ENCODE data around the gene LGR6. TPM values are rescaled to one million over a fixed set of nuclear protein-coding genes. Genes with fewer than 3 reads are reported as not detected.

LGR6 gene
- polyA plus RNA-seq, 1 experiment = not detected

GRCh38 chr1:202210969-202211368 lies 17.4 kb downstream of the LGR6 start:
- Histone ChIP-seq H3K36me3 (ENCODE audit: control insufficient read depth, insufficient read depth, low read length) (no peaks in the 10 kb centered on the region), H3K27me3 (ENCODE audit: control insufficient read depth, insufficient read depth, low read length) (peaks cover 53% of the 10 kb centered on the region), H3K4me3 (ENCODE audit: low read depth, low read length) (no peak overlapping the region)
- CTCF ChIA-PET = interaction anchor here (0.6 to 1.4 kb wide), 2 partner anchors 22 to 54 kb away, joined by 3 read pairs; no protein-coding TSS in a partner anchor
- no peak for DNase-seq (ENCODE audit: low read depth)
- POLR2A ChIA-PET = no interaction called here
- no peak for TF ChIP-seq CTCF (IDR thresholded peaks at IDR 0.05; ENCODE audit: insufficient read depth, low read depth, low read length)

- Histone ChIP-seq H3K4me3 (ENCODE audit: low read depth, low read length) (no peak overlapping the region), H3K27me3 (ENCODE audit: control insufficient read depth, insufficient read depth, low read length) (peaks cover 69% of the 10 kb centered on the region), H3K36me3 (ENCODE audit: control insufficient read depth, insufficient read depth, low read length) (no peaks in the 10 kb centered on the region)
- ChIA-PET CTCF (interaction anchor here (1.3 to 5.1 kb wide), 3 partner anchors 20 to 23 kb away, joined by 4 to 20 read pairs (median 6); partner anchors contain the start of gene LGR6), POLR2A (no interaction called here)
- TF ChIP-seq CTCF (IDR thresholded peaks at IDR 0.05; ENCODE audit: insufficient read depth, low read depth, low read length) = no peak
- no peak for DNase-seq (ENCODE audit: low read depth)
These were observed 19.2 kb downstream of the LGR6 start for GRCh38 chr1:202212787-202213186.

- Histone ChIP-seq H3K27me3 (ENCODE audit: control insufficient read depth, insufficient read depth, low read length) (peaks cover 67% of the 10 kb centered on the region), H3K36me3 (ENCODE audit: control insufficient read depth, insufficient read depth, low read length) (no peaks in the 10 kb centered on the region), H3K4me3 (ENCODE audit: low read depth, low read length) (no peak overlapping the region)
- TF ChIP-seq CTCF (IDR thresholded peaks at IDR 0.05; ENCODE audit: insufficient read depth, low read depth, low read length) = no peak
- ChIA-PET POLR2A (no interaction called here), CTCF (interaction anchor here (1.1 to 5.1 kb wide), 5 partner anchors 20 to 102 kb away, joined by 4 to 20 read pairs (median 6); partner anchors contain the start of gene LGR6)
- DNase-seq (ENCODE audit: low read depth) = no peak
These were observed 19.9 kb downstream of the LGR6 start for GRCh38 chr1:202213361-202214088.

GRCh38 chr1:202214089-202214843 lies 20.7 kb downstream of the LGR6 start:
- H3K27me3 ChIP-seq (ENCODE audit: control insufficient read depth, insufficient read depth, low read length) = peaks cover 69% of the 10 kb centered on the region
- no peaks in the 10 kb centered on the region for H3K36me3 ChIP-seq (ENCODE audit: control insufficient read depth, insufficient read depth, low read length)
- no peak overlapping the region for H3K4me3 ChIP-seq (ENCODE audit: low read depth, low read length)
- DNase-seq (ENCODE audit: low read depth) = no peak
- ChIA-PET POLR2A (no interaction called here), CTCF (interaction anchor here (1.1 to 5.1 kb wide), 7 partner anchors 10 to 101 kb away, joined by 3 to 20 read pairs (median 4); partner anchors contain the start of gene LGR6)
- TF ChIP-seq CTCF (IDR thresholded peaks at IDR 0.05; ENCODE audit: insufficient read depth, low read depth, low read length) = no peak

GRCh38 chr1:202215472-202216130 lies 22.0 kb downstream of the LGR6 start:
- ChIA-PET CTCF (interaction anchor here (0.9 to 5.1 kb wide), 5 partner anchors 8 to 98 kb away, joined by 3 to 20 read pairs (median 4); partner anchors contain the start of gene LGR6), POLR2A (no interaction called here)
- peaks cover 67% of the 10 kb centered on the region for H3K27me3 ChIP-seq (ENCODE audit: control insufficient read depth, insufficient read depth, low read length)
- H3K4me3 ChIP-seq (ENCODE audit: low read depth, low read length) = no peak overlapping the region
- no peak for TF ChIP-seq CTCF (IDR thresholded peaks at IDR 0.05; ENCODE audit: insufficient read depth, low read depth, low read length)
- H3K36me3 ChIP-seq (ENCODE audit: control insufficient read depth, insufficient read depth, low read length) = no peaks in the 10 kb centered on the region
- no peak for DNase-seq (ENCODE audit: low read depth)

Measured in BJ (cell line).